HepG2 (cell line): Measurements from ENCODE around the gene FMNL1. TPM values are rescaled to one million over a fixed set of nuclear protein-coding genes. Genes with fewer than 3 reads are reported as not detected.
A peak's percentile ranks its signal among the peaks of the same experiment; 100 is the strongest.

Experiments
- ARNT2 ChIP-seq: sonication (generic); formaldehyde crosslinking; IDR thresholded peaks from 2 replicates; pipeline ENCODE4 v1.8.0; 2022; ENCODE audit warnings: mild to moderate bottlenecking, low read depth, missing genetic modification reagents, moderate library complexity
- ETS1 ChIP-seq: sonication (generic); formaldehyde crosslinking; IDR thresholded peaks from 2 replicates; pipeline ENCODE4 v1.4.0; 2020; ENCODE audit warnings: missing genetic modification reagents
- HES4 ChIP-seq: sonication (generic); formaldehyde crosslinking; IDR thresholded peaks from 2 replicates; pipeline ENCODE4 v1.9.0; 2021; ENCODE audit warnings: mild to moderate bottlenecking, missing genetic modification reagents, borderline replicate concordance
- NFKBIZ ChIP-seq: IDR thresholded peaks from 2 replicates; pipeline ENCODE4 v1.6.1; 2018; ENCODE audit warnings: missing genetic modification reagents, missing compliant biosample characterization
- NFYB ChIP-seq: sonication (generic); formaldehyde crosslinking; IDR thresholded peaks from 2 replicates; pipeline ENCODE4 v1.4.0; 2020; ENCODE audit warnings: missing genetic modification reagents
- POGZ ChIP-seq: sonication (generic); formaldehyde crosslinking; IDR thresholded peaks from 2 replicates; pipeline ENCODE4 v1.4.0; 2020; ENCODE audit warnings: mild to moderate bottlenecking, missing genetic modification reagents
- TP53 ChIP-seq: sonication (generic); formaldehyde crosslinking; conservative IDR thresholded peaks from 2 replicates; pipeline ENCODE4 v1.4.0; 2020; ENCODE audit warnings: missing genetic modification reagents
- ZNF17 ChIP-seq: sonication (generic); formaldehyde crosslinking; IDR thresholded peaks from 2 replicates; pipeline ENCODE4 v1.5.0; 2020; ENCODE audit warnings: mild to moderate bottlenecking, missing genetic modification reagents
- ZNF383 ChIP-seq: sonication (generic); formaldehyde crosslinking; IDR thresholded peaks from 2 replicates; pipeline ENCODE4 v1.4.0; 2020; ENCODE audit warnings: missing genetic modification reagents, mild to moderate bottlenecking, borderline replicate concordance
- ZNF407 ChIP-seq: sonication (generic); formaldehyde crosslinking; IDR thresholded peaks from one replicate; pipeline ENCODE4 v1.5.1; 2020; ENCODE audit warnings: mild to moderate bottlenecking, missing genetic modification reagents; ENCODE audit errors: not compliant biosample characterization
- ZNF543 ChIP-seq: sonication (generic); formaldehyde crosslinking; IDR thresholded peaks from 2 replicates; pipeline ENCODE4 v1.4.0; 2020; ENCODE audit warnings: mild to moderate bottlenecking, missing genetic modification reagents
- ZNF83 ChIP-seq: sonication (generic); formaldehyde crosslinking; IDR thresholded peaks from 2 replicates; pipeline ENCODE4 v1.4.0; 2020; ENCODE audit warnings: missing genetic modification reagents, mild to moderate bottlenecking, borderline replicate concordance
- ZSCAN21 ChIP-seq: sonication (generic); formaldehyde crosslinking; IDR thresholded peaks from 2 replicates; pipeline ENCODE4 v1.8.0; 2022; ENCODE audit warnings: mild to moderate bottlenecking, missing genetic modification reagents, moderate library complexity, borderline replicate concordance
- ZSCAN31 ChIP-seq: sonication (generic); formaldehyde crosslinking; IDR thresholded peaks from 2 replicates; pipeline ENCODE4 v1.5.0; 2020; ENCODE audit warnings: low read depth, mild to moderate bottlenecking, missing genetic modification reagents
- polyA plus RNA-seq, 8 experiments: library from polyadenylated mRNA; depleted of rRNA in 3 of 8; stranded (reverse) in 7 of 8; unstranded in 1 of 8; fragments of >200 nt; fragmentation: Illumina TruSeq in 4 of 8; extraction: Trizol in 4 of 8; gene quantifications; 2 replicates each; pipeline versions ENCODE4 v1.2.1 to v1.2.3, GENCODE V29; 2011 to 2016; ENCODE audit warnings: low read depth in 4 of 8, missing spikeins in 1 of 8, mixed read lengths in 1 of 8; ENCODE audit not compliant: insufficient read depth in 1 of 8
- total RNA-seq, 5 experiments: library from RNA; depleted of rRNA; stranded (reverse); fragments of >200 nt; fragmentation: Illumina TruSeq; extraction: Trizol; gene quantifications; 2 replicates each; pipeline ENCODE4 v1.2.3, GENCODE V29; 2016; ENCODE audit warnings: low read depth in 1 of 5
- TF ChIP-seq, protein P1 (sequence below): sonication (generic); formaldehyde crosslinking; IDR thresholded peaks from 2 replicates; pipeline ENCODE4 v1.4.0; 2020; ENCODE audit warnings: missing genetic modification reagents, borderline replicate concordance
- TF ChIP-seq, protein P2 (sequence below): sonication (generic); formaldehyde crosslinking; IDR thresholded peaks from 2 replicates; pipeline ENCODE4 v1.5.1; 2020; ENCODE audit warnings: mild to moderate bottlenecking, missing genetic modification reagents

The FMNL1 gene
- total and polyA plus RNA-seq, 2 of the 13 experiments (the other 11 are each of a cell fraction or from before 2014, with no cell fraction given), result 0.53 to 0.70 TPM

DNA sequence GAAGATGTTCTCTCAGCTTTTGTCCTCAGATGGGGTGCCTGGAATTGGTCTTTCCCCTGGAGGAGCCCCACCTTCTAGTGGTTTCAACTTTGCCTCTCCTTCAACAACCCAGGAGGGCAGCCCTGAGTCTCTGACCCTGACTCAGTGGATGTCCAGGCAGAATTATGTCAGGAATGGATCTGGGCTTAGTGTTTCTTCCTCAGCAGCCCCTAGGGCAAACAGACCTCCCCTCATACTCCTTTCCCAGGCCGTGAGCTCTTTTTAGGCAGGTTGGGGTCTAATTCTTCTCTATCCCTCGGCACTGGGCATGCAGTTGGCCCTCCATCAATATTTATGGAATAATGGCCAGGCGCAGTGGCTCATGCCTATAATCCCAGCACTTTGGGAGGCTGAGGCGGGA, 20.2 kb upstream of the FMNL1 start (continued):
- TF ChIP-seq ETS1 (no peak), ZNF17 (CRISPR knock-in tag) (no peak), ZNF383 (CRISPR knock-in tag) (no peak), ZNF543 (CRISPR knock-in tag) (0 out of 2 replicates have a peak, but pooled peaks have one; percentile 58), POGZ (CRISPR knock-in tag) (no peak), ZSCAN31 (0 out of 2 replicates have a peak, but pooled peaks have one; percentile 27), NFKBIZ (CRISPR knock-in tag) (no peak), HES4 (CRISPR knock-in tag) (no peak), ZNF83 (CRISPR knock-in tag) (no peak), NFYB (CRISPR knock-in tag) (no peak), ZSCAN21 (CRISPR knock-in tag) (peak; percentile 23; the same call in 1 of the 2 replicates), ZNF407 (CRISPR knock-in tag) (no peak), ARNT2 (0 out of 2 replicates have a peak, but pooled peaks have one; percentile 17), TP53 (CRISPR knock-in tag) (no peak)
- TF ChIP-seq, protein P1, sequence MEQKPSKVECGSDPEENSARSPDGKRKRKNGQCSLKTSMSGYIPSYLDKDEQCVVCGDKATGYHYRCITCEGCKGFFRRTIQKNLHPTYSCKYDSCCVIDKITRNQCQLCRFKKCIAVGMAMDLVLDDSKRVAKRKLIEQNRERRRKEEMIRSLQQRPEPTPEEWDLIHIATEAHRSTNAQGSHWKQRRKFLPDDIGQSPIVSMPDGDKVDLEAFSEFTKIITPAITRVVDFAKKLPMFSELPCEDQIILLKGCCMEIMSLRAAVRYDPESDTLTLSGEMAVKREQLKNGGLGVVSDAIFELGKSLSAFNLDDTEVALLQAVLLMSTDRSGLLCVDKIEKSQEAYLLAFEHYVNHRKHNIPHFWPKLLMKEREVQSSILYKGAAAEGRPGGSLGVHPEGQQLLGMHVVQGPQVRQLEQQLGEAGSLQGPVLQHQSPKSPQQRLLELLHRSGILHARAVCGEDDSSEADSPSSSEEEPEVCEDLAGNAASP (CRISPR knock-in tag), result no peak
- TF ChIP-seq, protein P2, sequence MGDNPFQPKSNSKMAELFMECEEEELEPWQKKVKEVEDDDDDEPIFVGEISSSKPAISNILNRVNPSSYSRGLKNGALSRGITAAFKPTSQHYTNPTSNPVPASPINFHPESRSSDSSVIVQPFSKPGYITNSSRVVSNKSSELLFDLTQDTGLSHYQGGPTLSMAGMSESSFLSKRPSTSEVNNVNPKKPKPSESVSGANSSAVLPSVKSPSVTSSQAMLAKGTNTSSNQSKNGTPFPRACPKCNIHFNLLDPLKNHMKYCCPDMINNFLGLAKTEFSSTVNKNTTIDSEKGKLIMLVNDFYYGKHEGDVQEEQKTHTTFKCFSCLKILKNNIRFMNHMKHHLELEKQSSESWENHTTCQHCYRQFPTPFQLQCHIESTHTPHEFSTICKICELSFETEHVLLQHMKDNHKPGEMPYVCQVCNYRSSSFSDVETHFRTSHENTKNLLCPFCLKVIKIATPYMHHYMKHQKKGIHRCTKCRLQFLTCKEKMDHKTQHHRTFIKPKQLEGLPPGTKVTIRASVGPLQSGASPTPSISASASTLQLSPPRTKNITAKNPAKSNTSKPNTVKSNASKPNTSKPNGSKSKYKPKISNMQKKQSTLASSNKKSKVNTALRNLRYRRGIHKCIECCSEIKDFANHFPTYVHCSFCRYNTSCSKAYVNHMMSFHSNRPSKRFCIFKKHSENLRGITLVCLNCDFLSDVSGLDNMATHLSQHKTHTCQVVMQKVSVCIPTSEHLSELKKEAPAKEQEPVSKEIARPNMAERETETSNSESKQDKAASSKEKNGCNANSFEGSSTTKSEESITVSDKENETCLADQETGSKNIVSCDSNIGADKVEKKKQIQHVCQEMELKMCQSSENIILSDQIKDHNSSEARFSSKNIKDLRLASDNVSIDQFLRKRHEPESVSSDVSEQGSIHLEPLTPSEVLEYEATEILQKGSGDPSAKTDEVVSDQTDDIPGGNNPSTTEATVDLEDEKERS (CRISPR knock-in tag), result no peak
